Peyer's patch (tissue), 4 donors: ENCODE measurements around the gene SOX6.
A peak's percentile ranks its signal among the peaks of the same experiment; 100 is the strongest.

Source experiments
- POLR2A ChIP-seq, 2 donors: fragments of 450-650 bp; IDR thresholded peaks; one replicate each; pipeline ENCODE4 v1.5.1; 2017; ENCODE audit warnings: antibody characterized with exemption in 2 of 2, mild to moderate bottlenecking in 2 of 2, moderate library complexity in 2 of 2
- TF ChIP-seq, protein P1 (sequence below), 6 experiments: fragments of 450-650 bp in 4 of 6; fragments of 200-600 bp in 2 of 6; sonication (generic) in 1 of 6; IDR thresholded peaks; one replicate each; pipeline ENCODE4 v1.5.1; 2017 to 2019; ENCODE audit warnings: antibody characterized with exemption in 6 of 6, mild to moderate bottlenecking in 3 of 6, moderate library complexity in 1 of 6

DNA sequence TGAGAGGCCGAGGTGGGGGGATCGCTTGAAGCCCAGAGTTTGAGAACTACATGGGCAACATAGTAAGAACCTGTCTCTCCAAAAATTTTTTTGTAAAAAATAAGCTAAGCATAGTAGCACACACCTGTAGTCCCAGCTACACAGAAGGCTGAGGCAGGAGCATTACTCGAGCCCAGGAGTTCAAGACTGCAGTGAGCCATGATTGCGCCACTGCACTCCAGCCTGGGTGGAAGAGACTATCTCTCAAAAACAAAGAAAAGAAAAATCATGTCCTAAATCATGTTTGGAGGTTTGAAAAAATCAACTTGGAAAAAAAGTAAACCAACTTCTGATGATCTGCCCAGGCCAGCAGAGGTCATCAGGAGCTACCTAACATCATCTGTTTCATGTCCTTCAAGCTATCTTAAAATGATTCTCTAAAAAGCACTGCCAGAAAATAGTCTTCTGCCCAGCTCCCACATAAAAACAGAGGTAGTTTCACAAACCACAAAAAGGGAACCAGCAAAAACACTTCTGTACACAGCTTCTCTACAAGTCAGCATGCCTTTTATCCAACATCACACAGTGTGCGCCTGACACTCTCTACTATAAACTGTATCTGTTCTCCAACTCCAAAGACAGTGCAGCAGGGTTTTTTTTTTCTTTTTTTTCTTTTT lies 165.0 kb downstream of the SOX6 start:
- no peak for TF ChIP-seq POLR2A (IDR thresholded peaks at IDR 0.05)
- TF ChIP-seq, protein P1, sequence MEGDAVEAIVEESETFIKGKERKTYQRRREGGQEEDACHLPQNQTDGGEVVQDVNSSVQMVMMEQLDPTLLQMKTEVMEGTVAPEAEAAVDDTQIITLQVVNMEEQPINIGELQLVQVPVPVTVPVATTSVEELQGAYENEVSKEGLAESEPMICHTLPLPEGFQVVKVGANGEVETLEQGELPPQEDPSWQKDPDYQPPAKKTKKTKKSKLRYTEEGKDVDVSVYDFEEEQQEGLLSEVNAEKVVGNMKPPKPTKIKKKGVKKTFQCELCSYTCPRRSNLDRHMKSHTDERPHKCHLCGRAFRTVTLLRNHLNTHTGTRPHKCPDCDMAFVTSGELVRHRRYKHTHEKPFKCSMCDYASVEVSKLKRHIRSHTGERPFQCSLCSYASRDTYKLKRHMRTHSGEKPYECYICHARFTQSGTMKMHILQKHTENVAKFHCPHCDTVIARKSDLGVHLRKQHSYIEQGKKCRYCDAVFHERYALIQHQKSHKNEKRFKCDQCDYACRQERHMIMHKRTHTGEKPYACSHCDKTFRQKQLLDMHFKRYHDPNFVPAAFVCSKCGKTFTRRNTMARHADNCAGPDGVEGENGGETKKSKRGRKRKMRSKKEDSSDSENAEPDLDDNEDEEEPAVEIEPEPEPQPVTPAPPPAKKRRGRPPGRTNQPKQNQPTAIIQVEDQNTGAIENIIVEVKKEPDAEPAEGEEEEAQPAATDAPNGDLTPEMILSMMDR (IDR thresholded peaks at IDR 0.05): peak in 1 of 6 experiments; percentile 25
